Amniotic epithelial cell (primary cell): ENCODE data around the gene BUD13.

Experiments
- DNase-seq: peaks from one replicate; pipeline ENCODE4 v3.0.0-alpha.2; 2010; ENCODE audit warnings: low read depth

Gene BUD13

DNA sequence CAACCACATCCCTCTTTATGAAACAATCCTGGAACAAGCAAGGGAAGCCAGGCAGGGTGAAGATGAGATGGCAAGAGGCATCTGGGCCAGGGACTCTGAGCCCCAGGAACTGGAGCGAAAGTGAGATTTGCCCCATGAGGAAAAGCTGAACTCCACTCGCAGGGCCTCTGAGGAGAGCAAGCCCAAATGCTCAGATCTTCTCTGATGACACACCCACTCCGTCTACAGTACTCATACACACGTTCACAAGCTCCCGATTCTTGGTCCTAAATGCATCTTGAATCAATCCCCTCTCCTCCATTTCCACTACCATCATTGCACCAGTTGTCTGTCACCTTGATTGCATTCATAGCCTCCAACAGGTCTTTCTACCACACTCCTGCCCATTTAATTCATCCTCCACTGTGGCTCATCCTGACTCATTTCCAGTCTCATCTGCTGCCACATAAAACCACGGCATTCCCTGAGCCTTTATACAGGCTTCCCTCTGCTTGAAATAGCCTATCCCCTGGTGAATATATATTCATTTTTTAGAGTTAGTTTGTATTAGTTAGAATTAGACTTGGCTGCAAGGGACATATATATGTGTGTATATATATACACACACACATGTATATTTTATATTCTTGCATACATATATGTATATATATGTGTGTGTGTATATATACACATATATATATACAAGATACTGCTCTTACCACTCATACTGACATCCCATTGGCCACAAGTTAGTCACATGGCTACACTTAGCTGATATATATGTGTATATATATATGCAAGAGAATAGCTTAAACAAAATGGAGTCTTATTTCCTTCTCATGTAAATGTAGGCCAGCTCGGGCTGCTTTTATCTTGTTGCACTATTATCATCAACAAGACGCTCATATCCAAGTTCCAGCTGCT lies 20.3 kb upstream of the BUD13 start:
- peak; percentile 64 for DNase-seq

DNA sequence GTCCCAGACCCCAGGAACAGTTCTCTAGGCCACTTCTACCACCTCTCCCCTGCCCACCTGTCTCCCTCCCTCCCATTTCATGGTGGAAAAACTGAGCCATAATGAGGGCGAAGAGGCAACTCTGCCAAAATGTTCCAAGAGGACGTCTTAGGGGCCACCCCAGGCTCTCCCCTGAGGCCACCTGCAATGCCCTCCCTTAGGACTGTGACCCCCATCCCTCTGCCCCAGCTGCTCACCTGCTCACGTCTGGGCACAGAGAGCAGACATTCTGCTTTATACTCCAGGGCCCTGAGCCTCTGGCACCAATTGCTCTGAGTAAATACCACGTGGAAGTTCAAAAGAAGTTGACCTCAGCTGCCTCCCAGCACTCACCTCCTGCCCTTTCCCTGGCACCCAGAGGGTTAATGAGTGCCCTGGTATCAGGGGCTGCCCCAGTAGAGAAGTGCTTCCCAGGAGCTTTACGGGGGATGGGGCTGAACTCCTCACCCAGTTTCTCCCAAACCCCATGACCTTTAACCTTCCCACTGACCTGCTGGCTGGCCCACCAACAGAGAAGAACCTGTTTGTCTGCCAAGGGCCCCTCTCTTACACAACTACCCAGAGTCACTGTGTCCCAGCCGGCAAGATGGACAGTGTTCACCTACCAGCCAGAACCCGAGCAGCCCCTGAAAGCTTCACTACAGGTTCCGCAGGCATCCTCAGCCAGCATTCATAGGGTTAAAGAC lies 19.5 kb upstream of the BUD13 start:
- DNase-seq = no peak

DNA sequence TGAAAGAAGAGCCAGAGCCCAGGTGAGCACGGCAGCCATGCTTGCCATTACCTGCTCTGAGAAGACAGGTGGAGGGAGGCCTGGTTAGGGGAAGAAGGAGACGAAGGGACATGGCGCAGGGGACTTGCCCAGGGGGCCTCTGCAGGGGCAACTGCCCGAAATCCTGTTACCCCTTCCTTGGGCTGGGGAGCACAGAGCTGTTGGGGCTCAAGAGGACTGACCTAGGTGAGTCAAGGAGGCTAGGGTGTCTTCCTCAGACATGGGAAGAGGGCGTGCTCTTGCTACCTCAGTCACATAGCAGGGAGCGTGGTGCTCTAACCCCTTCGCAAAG lies 19.0 kb upstream of the BUD13 start, which contains the start of gene APOA5:
Gene APOA5 (minus strand): TSS at position 67 of the 331 bp plus-strand sequence. CDS start 19 bp downstream, at position 48.
- DNase-seq = no peak

DNA sequence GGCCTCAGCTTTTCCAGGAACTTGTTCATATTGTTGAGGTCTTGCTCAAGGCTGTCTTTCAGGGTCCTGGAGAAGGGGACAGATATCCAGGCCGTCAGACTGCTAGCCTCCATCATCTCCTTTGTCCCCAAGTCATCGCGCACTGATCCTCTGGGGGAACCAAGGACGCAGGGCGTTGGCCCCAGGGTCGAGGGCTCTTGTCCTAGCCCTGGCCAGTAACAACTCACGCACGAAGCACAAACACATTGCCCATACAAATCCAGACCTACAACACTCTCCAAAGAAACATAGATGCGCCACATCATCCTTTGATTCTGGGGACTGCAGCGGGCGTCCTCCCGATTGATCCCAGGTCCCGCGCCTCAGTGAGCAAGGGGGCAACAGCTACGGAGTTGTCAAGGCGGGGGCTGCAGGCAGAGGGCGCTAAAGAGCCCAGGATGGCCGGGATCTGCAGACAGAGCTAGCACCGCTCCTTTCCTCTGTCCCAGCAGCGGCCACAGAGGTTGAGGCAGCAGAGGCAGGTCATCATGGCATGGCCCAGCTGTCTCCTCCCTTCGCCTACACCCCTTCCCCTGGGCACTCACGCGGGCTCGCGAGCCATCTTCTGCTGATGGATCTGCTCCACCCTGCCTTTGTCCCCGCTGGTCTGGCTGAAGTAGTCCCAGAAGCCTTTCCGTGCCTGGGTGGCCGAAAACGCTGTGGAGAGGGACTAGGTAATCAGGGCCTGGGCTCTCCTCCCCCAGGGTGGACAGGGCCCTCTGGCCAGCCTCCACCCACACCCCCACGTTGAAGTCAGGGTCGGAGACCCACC lies 18.4 kb upstream of the BUD13 start:
- peak; percentile 33 for DNase-seq

DNA sequence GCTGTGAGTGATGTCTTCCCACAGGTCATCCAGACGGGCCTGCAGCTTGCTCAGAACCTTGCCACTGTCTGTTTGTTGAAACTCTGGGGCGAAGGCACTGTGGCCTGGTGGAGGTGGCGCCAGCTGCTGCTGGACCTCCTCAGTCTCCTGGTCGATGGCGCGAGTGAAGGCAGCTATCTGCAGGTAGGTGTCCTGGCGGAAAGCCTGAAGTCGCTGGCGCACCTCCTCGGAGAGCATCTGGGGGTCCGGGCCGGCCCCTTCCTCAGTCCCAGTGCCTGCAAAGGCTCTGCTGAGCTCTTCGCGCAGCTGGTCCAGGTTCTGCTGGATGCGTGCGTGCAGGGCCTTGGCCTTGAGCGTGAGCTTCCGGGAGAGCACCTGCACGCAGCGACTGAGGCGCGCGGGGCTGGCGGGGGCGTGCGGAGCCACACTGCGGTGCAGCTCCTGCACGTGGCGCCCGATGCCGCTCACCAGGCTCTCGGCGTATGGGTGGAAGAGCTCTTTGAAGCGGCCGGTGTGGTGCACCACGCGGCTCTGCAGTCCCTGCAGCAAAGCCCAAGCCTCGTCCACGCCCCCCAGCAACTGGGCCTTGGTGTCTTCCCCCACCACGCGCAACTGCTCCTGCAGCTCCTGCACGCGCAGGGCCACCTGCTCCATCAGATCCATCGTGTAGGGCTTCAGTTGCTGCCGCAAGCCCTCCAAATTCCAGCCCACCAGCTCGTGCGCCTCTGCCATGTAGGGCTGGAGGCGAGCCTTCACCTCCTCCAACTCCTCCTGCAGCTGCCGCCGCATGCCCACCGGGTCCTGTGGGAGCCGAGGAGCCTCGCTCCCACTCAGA lies 17.6 kb upstream of the BUD13 start:
- no peak for DNase-seq

DNA sequence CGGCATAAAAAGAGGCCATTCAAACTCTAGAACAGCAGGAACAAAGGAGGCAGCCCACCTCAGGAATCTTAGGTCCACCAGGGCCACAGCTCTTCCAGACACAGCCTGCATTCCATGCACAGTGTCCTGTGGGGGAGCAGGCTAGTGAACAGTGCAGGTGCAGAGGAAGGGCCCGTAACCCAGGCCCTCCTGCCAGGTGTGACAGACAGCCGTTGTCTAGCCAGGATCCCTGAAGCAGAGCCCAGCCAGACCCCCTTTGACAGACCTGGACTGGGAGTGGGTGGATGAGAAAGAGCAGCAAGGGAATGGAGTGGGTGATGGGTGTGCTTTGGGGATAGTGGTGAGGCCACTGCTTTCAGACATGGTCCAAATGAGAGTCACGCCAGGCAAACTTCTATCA lies 16.2 kb upstream of the BUD13 start:
- no peak for DNase-seq

DNA sequence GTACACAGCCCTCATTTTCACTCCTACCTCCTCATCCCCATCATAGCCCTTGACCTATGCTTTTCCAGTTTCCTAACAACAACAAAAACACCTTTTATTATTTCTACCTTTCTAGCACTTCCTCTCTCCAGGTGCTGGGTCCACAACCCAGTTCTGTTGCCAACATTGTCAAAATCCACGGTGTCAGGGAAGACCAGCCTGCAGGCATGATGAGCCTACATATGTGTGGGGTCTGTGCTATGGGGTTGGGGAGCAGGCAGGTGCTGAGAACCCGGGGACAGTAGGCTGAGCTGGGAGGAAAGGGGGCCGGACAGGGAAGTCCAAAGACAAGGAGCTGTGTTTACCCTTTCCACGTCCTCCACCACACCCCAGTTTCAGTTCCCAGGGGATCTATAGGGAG lies 15.7 kb upstream of the BUD13 start:
- no peak for DNase-seq

DNA sequence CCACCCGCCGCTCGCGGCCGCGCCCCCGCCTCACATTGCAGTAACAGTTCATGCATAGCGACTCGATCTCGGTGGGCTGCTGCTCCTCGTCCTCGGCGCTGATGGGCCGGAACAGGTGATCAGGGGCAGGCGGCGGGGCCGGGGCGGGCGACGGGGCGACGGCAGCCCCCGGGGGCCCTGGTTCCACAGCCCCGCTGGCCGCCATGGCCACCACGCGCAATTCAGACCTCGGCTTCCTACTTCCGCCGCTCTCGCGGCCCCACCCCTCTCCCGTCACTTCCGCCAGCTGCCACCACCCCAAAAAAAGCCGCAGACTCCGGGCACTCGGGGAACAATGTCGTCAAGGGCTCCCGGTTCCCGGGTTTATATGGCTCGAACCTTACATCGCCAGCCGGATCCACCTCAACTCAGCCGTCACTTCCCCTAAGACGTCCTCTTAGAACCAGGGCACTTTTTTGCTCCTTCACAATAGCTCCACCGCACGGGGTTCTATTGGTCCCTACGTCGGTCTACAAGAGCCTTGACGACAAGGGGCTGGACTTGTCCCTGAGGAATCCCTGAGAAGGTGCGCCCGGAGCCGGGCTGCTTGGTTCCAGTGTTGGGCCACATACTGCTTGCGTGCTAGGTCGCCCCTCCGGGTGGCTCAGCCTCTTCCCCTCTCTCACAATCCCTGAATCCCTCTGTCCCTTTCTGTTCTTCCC lies 15.1 kb upstream of the BUD13 start, which contains the start of gene ZPR1:
Gene ZPR1 (minus strand): TSS at position 238 of the 701 bp plus-strand sequence. CDS start 33 bp downstream, at position 205.
- DNase-seq = peak; percentile 33

DNA sequence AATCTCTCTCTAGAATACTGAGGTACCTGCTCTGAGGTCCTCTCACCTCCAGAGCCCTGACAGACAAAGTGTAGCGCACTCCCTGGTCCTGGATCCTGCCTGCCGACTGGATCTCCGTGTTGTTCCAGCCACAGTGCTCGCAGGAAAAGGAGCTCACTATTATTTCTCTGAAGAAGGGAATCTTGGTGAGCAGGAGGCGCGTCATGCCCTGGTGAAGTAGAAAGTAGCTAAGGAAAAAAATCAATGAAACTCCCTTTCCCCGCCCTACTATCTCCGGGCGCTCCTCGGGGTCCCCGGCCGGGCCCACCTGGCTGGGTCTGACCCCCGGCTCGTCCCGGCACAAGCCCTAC lies 14.6 kb upstream of the BUD13 start:
- DNase-seq = no peak

DNA sequence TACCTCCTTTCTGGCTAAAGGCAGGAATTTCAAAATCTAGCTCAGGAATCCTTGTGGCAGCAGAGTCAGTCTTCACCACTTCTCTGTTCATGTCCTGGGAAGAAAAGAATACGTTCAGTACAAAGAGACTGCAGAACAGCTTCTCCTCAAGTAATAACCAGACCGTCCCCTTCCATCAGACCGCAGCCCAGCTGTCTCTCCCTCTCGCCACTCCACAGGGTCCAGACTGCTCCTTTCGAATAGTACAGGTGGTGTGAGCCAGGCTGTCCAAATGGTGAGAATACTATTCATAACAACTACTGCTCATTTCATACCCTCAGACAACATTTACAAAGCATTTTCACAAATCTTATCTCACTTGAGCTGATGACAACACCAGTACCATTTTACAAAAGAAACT lies 14.2 kb upstream of the BUD13 start:
- no peak for DNase-seq

DNA sequence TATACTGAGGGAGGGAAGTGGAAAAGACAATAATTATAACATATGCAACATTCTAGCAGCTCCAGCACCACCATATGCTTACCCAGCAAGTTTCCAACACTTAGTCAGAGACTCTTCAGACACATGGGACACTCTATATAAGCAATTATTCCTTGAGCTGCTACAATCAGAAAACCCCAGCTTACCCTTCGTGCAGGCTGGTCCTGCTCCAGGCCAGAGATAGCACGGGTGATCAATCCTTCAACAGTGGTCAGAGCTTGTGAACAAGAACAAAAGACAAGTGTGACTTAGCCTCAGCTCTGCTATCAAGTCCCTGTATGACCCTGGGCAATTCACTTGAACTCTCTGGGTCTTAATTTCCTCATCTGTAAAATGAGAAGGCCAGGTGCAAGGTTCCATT lies 13.5 kb upstream of the BUD13 start:
- no peak for DNase-seq

DNA sequence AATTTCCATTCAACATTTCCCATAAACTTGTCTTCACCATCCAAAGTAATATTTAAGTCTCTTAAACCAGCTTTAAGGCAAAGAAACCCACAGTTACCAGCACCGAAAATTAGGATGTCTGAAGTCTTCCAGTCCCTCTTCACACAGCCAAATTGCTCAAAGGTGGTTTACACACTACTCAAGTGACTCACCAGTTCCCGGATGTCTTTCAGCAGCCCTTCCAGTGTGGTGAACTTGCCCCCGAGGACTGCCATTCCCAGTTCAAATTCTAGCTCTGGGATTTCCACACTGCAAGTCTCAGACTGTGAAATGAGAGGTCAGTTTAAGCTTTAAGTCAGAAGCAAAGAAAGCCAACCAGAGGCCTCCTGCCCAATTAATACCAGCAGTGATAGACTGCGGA lies 9.9 kb upstream of the BUD13 start:
- peak; percentile 57 for DNase-seq

DNA sequence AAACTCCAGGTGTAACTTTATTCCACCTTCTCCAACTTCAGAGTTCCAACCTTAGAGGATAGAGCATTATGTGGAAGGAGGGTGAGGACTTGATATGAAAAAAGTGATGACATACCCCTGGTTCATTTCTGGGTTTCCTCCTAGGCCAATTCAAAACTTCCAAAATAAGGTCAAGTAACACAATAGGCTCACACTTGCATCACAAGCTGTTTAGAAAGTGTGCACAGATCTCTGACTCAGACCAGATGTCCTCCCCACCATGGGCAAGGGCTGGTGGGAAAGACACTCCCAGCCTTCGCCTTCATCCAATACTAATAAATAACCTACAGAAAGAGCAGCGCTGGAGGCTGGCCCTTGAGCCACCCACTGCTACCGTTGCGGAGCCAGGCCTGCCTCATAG lies 5.8 kb upstream of the BUD13 start:
- peak; percentile 59 for DNase-seq

DNA sequence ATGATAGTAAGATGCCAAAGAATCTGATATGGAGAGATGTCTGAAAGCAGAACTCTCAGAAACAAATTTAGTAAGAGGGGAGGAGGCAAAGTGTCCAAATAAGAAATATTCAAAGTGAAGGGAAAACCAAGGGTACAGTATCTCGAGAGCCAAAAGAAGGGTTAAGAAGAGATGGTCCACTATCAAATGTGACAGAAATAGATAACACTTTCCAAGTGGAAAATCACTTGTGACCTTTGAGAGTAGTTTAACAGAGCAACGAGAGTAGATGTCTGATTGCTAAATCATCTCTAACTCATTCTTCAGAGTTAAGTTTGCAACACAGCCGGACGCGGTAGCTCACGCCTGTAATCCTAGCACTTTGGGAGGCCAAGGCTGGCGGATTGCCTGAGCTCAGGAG lies 4.3 kb upstream of the BUD13 start:
- peak; percentile 65 for DNase-seq

DNA sequence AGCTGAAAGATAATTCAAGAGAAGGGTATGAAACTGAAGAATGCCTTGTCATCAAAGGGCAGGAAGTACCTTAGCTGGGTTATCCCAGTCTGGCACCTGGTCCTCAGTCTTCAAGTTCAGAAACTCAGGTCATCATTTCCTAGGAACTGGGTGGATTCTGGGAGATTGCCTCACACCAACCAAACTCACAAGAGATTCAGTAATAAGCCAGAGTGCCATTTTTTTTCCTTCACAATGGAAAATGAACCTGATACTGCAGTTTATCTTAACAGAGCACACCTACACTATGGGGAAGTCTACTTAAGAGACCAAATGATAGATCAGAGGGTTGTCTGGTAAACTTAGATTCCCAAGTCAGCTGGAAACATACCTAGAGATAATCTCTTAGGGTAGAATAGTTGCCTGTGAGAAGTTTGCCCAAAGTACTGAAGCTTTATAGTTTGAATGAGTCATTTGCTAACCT lies 3.8 kb upstream of the BUD13 start:
- no peak for DNase-seq

DNA sequence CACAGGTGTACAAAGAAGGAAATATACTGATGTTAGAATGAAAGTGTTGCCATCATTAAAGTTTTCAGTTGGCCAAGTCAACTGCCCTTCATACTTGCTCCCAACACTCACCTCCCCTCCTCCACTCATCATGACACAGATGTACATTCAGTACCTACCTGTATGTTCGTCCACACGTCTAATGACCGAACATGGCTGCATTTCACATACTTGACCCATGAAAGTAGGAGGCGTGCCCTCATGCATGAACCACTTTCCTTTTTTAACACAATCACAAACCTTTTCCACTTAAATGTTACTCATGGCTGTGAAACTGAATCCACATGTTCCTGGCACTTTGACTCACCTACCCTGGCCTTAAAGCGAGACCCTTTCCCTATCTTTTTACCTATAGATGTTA lies 3.2 kb upstream of the BUD13 start:
- no peak for DNase-seq

DNA sequence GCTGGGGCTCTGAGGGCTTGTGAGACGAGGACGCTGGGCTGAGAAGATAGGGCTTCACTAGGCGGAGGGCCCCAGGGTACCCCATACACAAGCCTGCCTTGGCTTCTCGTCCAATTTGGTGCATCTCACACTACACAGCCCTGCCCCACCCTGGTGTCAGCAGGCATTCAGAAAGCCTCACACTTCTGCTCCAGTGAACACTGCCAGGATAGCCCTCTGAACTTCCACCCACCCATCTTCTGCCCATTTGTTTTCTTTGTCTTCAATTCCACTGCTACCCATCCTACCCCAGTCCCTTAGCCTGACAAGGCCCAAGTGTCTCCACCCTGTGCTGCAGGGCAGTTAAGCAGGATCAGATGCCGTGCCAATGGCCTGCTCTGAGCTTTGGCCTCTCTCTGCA lies 1.9 kb upstream of the BUD13 start:
- no peak for DNase-seq

DNA sequence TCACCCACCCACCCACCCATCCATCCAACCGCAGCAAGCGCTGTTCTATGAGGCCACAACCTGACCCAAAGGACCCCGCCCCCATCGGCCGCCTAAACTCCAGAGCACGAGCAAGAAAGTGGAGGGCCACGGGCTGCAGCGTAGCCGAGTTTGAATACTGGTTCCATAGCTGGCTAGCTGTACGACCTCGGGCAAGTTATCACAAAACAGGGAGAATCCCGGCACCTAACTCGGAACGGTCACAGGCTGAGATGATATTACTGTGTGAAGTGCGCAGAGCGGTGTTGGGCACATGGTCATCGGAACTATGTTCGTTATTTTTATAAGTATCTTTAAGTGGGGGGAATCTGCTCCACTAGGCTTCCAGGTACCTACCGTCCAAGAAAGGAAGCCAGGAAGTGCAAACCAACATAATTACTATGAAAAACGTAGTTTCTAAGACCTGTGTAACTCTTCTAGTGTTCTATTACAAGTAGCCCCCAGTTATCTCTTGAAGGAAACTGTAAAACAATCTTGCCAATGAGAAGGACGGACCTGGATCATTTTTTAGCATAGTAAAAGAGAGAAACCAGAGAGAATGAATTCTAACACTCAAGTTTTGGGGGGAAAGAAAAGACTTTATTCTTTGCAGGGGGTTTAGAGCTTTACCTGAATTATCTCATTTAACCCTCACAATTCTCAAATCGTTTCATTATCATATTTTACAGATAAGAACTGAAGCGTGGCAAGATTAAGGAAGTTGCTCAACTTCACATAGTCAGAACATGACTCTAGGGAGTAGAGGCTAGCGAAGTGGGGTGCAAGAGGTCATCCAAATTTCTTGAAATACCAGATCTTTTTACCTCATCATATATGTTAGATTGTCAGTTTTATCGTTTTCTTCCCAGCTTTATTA lies 663 bp upstream of the BUD13 start:
- DNase-seq = peak; percentile 59

DNA sequence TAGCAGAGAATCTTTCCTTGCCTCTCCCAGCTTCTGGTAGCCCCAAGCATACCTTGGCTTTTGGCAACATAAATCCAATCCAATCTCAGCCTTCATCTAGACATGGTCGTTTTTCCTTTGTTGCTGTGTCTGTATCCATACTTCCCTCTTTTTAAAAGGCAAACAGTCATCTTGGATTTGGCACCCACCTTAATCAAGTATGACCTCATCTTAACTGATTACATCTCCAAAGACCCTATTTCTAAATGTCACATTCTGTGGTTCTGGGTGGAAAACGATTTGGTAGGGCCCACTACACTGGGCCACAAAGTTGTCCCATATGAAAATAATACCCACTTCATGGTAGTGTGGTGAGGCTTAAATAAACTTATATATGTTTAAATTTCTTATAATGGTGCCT lies 852 bp downstream of the BUD13 start:
- no peak for DNase-seq

DNA sequence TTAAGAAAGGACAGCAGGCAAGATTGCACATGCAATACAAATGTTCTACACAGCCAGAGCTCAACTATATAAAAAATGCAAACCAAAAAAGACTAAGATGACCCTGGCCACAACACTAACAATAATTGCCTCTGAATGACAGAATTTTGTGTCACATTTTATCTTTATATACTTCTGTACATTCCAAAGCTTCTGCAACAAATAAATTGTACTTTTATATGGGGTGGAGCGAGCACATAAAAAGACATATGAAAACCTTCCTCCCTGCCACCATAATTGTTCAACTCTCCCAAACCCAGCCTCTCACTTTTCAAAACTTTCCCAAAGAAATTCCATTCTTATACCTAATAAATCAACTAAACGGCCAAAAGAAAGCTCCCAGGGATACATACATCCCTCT lies 10.7 kb downstream of the BUD13 start:
- DNase-seq = no peak
